T-helper 1 cell treated with Interleukin-12 subunit alpha and Interleukin-12 subunit beta and Interleukin-4 antibody, amounts not matched to agents 30 μg/mL and 1 μg/mL, for 36 hours (primary cell): ENCODE results near the gene PKDCC.
"Not testable (repeated sequence)": the region's sequence is repeated elsewhere in the genome, so short reads cannot be mapped to it uniquely, and the experiment has no call there.

ENCODE experiments used
- H3K27ac Mint-ChIP-seq: one replicate; pipeline ENCODE4 v1.8.0; 2021; ENCODE audit warnings: mild to moderate bottlenecking, mixed read lengths
- H3K27me3 Mint-ChIP-seq: one replicate; pipeline ENCODE4 v1.8.0; 2021; ENCODE audit warnings: low read depth, mixed read lengths
- H3K36me3 Mint-ChIP-seq: one replicate; pipeline ENCODE4 v1.8.0; 2021; ENCODE audit warnings: low read depth, mixed read lengths
- H3K4me1 Mint-ChIP-seq: one replicate; pipeline ENCODE4 v1.8.0; 2021; ENCODE audit warnings: low read depth, mixed read lengths
- H3K4me3 Mint-ChIP-seq: one replicate; pipeline ENCODE4 v1.8.0; 2021; ENCODE audit warnings: mild to moderate bottlenecking, moderate library complexity, mixed read lengths
- H3K9me3 Mint-ChIP-seq: one replicate; pipeline ENCODE4 v1.8.0; 2021; ENCODE audit warnings: mixed read lengths

PKDCC gene

DNA sequence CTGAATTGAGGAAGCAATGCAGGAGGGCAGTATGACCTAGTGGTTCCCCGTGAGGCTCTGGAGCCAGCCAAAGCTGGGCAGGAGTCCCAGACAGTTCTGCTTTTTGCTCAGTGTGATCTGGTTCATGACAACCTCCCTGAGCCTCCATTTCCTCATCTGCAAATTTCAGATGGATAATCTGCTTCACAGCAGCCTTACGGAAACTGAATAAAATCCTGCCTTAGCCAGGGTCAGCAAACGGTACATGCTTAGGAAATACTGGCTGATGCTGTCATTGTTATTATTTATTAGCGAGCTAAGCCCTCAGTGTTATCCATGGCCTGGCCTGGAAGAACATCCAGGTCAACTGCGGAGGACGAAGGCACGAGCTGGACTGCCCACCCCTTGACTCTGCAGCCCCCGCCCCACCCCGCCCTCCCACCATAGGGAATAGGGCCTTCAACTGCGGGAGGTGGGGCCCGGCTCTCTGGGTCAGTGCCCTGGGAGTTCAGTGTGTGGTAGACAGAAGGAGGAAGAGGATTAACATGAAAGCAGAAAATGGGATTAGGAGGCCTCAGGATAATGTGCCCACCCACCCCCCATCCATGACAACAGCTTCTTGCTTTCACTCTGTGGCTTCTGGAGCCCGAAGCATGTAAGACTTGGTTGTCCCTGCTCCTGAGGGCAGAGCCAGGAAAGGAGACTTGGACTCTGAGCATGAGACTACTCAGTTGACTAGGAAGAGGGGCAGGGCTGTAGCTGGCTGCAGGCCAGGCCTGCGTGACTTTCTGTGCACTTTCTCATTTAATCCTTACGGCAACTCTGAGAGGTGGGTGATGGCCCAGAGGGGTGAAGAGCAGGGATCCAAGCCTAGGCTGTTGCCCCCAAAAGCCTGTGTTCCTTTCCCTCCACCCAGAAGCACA is 13.1 kb downstream of the PKDCC start:
- H3K4me3 Mint-ChIP-seq = no peak overlapping the region
- H3K36me3 Mint-ChIP-seq = no peaks in the 10 kb centered on the region
- H3K9me3 Mint-ChIP-seq = no peaks in the 10 kb centered on the region
- no peak overlapping the region for H3K27ac Mint-ChIP-seq
- H3K4me1 Mint-ChIP-seq = no peaks in the 10 kb centered on the region
- peaks cover 10% of the 10 kb centered on the region for H3K27me3 Mint-ChIP-seq

DNA sequence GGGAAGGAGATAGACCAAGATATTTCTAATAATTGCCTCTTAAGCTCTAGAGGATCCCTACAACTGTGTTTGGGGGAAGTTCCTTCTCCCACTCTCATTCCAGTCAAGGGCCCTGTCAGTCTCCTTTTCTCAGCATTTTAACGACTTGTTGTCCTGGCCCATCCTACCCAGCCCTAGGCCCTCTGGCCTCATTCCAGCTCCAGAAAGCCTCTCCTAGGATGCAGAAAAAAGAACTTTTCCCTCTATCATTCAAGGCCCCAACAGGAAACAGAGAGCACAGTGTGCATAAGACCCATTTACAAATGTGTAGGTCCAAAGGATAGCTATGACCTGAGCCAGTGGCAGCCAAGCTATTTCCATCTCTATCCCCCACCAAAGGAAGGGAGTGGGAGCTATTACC is 14.0 kb downstream of the PKDCC start:
- H3K9me3 Mint-ChIP-seq = no peaks in the 10 kb centered on the region
- H3K27ac Mint-ChIP-seq = no peak overlapping the region
- peaks cover 4% of the 10 kb centered on the region for H3K27me3 Mint-ChIP-seq
- H3K4me1 Mint-ChIP-seq = no peaks in the 10 kb centered on the region
- H3K4me3 Mint-ChIP-seq = no peak overlapping the region
- H3K36me3 Mint-ChIP-seq = no peaks in the 10 kb centered on the region

DNA sequence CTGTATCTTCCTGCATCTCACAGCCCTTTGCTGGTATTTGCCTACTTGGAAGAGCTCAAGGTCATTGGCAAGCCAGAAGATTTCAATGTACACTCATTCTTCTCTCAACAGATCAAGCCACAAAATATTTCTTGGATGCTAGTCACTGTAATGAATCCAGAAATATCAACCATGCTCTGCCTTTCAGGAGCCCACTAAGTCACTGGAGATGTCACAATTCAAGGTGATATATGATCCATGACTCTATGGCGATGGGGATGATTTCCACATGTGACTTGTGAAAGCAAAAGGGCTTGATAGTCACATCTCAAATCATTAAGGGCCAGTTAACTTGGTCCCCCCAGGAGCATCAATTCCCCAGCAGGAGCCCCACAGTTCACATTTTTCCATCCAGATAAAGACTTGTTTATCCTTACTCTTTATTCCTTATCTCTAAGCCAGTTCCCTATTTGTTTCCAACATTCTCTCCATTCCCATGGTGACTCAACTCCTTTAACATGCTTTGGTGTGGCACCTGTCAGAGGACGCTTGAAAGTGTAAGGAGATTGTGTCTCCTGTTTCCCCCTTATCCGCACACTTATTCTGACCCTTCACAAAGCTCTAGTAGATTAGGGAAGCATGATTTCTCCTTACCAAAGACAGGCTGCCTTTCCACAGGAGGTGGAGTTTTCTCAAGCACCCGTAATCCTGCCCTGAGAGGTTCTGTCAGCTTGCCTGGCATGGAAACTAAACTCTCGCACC is 15.8 kb downstream of the PKDCC start:
- Mint-ChIP-seq H3K27ac (no peak overlapping the region), H3K4me1 (no peaks in the 10 kb centered on the region), H3K4me3 (no peak overlapping the region), H3K36me3 (no peaks in the 10 kb centered on the region), H3K9me3 (no peaks in the 10 kb centered on the region), H3K27me3 (peaks cover 8% of the 10 kb centered on the region)

DNA sequence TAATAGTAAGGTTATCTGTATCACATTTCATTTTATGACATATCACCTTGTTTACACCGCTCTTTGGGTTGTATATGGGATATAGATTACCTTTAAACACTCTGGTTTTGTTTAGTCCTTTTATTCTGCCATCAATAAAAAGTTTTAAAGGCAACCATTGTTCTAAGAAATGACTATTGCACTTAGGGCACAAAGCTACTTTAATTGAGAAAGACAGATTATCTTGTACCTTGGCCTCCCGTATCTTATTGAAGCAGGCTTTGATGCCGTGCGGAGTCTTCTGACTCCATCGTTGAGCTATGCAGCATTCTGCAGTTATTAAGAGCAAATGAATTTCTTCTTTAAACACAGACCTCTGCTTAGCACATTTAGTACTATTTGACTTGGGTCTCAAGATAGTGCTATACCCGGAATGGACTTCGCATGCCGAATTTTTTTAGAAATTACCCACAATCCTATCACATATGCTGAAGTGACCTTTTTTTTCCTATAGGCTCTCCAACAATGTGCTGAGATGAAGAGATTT is 16.7 kb downstream of the PKDCC start:
- H3K9me3 Mint-ChIP-seq = no peaks in the 10 kb centered on the region
- no peak overlapping the region for H3K27ac Mint-ChIP-seq
- H3K36me3 Mint-ChIP-seq = no peaks in the 10 kb centered on the region
- H3K4me1 Mint-ChIP-seq = no peaks in the 10 kb centered on the region
- H3K27me3 Mint-ChIP-seq = peaks cover 14% of the 10 kb centered on the region
- H3K4me3 Mint-ChIP-seq = no peak overlapping the region

DNA sequence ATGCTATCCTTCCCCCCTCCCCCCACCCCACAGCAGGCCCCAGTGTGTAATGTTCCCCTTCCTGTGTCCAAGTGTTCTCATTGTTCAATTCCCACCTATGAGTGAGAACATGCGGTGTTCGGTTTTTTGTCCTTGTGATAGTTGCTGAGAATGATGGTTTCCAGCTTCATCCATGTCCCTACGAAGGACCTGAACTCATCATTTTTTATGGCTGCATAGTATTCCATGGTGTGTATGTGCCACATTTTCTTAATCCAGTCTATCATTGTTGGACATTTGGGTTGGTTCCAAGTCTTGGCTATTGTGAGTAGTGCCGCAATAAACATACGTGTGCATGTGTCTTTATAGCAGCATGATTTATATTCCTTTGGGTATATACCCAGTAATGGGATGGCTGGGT is 17.9 kb downstream of the PKDCC start:
- not testable (repeated sequence) for H3K9me3 Mint-ChIP-seq, H3K4me3 Mint-ChIP-seq, H3K27ac Mint-ChIP-seq, H3K4me1 Mint-ChIP-seq, H3K36me3 Mint-ChIP-seq
- H3K27me3 Mint-ChIP-seq = peaks cover 20% of the 10 kb centered on the region

DNA sequence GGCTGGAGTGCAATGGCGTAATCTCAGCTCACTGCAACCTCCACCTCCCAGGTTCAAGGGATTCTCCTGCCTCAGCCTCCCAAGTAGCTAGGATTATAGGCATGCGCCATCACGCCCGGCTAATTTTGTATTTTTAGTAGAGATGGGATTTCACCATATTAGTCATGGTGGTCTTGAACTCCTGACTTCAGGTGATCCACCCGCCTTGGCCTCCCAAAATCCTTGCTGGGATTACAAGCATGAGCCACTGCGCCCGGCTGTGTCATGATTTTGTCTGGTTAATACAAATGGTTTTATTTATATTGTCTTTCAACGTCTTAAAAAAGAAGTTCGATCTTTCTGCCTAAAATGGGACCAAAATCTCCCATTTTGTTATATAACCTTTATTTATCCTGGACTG is 19.2 kb downstream of the PKDCC start:
- H3K4me3 Mint-ChIP-seq, H3K27ac Mint-ChIP-seq, H3K9me3 Mint-ChIP-seq, H3K4me1 Mint-ChIP-seq, H3K36me3 Mint-ChIP-seq: not testable (repeated sequence)
- peaks cover 20% of the 10 kb centered on the region for H3K27me3 Mint-ChIP-seq

DNA sequence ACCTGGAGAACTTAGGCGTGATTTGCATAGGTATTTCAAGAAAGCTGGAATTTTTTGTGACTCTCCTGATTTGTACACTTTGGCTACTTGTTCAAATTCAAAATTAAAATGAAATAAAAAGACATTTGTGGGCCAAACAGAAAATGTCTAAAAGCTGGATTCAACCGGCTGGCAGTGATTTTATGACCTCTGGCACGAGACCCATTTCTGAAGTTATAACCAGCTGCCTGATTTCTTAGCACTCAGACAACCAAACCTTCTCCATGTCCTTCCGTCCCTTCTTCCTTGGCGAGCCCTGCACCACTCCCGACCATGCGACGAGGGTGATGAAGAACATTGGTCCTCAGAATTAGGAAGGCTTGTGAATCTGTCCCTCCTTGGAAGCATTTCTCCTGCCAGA is 19.7 kb downstream of the PKDCC start:
- H3K27ac Mint-ChIP-seq = no peak overlapping the region
- no peaks in the 10 kb centered on the region for H3K9me3 Mint-ChIP-seq
- H3K4me3 Mint-ChIP-seq = no peak overlapping the region
- no peaks in the 10 kb centered on the region for H3K4me1 Mint-ChIP-seq
- no peaks in the 10 kb centered on the region for H3K36me3 Mint-ChIP-seq
- H3K27me3 Mint-ChIP-seq = peaks cover 20% of the 10 kb centered on the region

DNA sequence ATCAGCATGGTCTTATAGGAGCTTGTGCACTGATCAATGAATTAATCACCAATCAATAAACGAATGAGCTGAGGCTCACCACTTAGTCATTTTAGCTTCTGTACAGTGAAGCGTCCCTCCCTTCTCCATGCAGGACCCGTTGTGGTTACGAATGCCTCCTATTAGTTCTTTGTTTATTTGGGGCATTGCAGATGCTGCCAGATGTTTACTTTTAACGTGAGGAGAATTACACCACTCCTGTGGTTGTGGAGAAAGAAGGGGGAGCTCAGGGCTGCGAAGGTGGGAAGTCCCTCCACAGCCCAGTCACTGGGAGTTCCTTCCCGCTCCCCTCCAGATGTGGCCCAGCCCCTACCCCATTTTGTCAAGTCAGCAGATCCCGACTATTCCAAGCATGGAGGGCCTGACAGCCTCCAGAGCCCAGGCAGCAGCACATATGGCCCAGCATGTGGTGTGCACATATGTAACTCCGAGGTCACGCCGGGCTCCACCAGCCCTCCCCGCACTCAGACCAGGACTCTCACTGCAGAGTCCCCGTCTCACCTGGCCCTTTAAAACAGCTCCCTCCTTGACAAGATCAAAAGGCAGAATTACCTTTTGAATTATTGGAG is 20.9 kb downstream of the PKDCC start:
- H3K27ac Mint-ChIP-seq = no peak overlapping the region
- peaks cover 17% of the 10 kb centered on the region for H3K27me3 Mint-ChIP-seq
- no peaks in the 10 kb centered on the region for H3K9me3 Mint-ChIP-seq
- no peaks in the 10 kb centered on the region for H3K36me3 Mint-ChIP-seq
- H3K4me1 Mint-ChIP-seq = no peaks in the 10 kb centered on the region
- no peak overlapping the region for H3K4me3 Mint-ChIP-seq

DNA sequence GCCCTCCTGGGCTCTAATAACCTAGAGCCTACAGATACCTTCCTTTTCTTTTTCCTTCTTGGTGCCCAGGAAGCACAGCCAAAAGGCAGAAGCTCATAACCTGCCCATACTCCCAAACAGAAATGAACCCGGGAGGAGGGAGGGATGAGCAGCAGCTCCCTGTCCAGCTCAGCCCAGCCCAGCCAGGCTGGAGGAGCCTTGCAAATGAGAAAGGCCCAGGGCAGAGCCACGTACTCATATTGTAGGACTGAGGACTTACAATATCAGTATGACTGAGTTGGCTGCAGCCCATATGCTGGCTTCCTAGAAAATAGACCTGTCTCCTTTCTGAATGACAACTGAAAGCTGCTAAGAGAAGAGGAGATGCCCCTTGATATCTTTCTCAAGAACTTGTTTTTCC is 21.7 kb downstream of the PKDCC start:
- no peaks in the 10 kb centered on the region for H3K4me1 Mint-ChIP-seq

DNA sequence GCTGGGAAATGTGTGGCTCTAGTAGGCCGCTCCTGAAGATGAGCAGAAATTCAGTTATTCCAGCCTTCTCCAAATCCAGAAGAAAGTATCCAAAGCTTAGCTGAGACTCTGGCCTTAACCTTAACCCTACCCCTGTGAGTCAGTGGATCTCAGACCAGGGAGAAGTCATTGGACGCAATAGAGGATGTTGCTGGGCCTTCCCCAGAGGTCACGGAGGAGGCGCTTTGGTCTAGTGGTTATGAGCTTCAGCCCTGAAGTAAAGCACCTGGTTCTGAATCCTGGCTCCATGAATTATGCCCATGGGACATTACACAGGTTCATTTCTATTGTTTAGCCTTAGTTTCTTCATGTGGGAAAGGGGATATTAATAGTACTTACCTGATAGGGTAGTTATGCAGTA is 24.0 kb downstream of the PKDCC start:
- Mint-ChIP-seq H3K27me3 (peaks cover 27% of the 10 kb centered on the region), H3K4me3 (no peak overlapping the region), H3K4me1 (no peaks in the 10 kb centered on the region), H3K36me3 (no peaks in the 10 kb centered on the region), H3K9me3 (no peaks in the 10 kb centered on the region), H3K27ac (no peak overlapping the region)

More for the DNA sequence above, 21.7 kb downstream of the PKDCC start:
- no peak overlapping the region for H3K27ac Mint-ChIP-seq
- H3K9me3 Mint-ChIP-seq = no peaks in the 10 kb centered on the region
- no peak overlapping the region for H3K4me3 Mint-ChIP-seq
- H3K36me3 Mint-ChIP-seq = no peaks in the 10 kb centered on the region
- peaks cover 21% of the 10 kb centered on the region for H3K27me3 Mint-ChIP-seq

DNA sequence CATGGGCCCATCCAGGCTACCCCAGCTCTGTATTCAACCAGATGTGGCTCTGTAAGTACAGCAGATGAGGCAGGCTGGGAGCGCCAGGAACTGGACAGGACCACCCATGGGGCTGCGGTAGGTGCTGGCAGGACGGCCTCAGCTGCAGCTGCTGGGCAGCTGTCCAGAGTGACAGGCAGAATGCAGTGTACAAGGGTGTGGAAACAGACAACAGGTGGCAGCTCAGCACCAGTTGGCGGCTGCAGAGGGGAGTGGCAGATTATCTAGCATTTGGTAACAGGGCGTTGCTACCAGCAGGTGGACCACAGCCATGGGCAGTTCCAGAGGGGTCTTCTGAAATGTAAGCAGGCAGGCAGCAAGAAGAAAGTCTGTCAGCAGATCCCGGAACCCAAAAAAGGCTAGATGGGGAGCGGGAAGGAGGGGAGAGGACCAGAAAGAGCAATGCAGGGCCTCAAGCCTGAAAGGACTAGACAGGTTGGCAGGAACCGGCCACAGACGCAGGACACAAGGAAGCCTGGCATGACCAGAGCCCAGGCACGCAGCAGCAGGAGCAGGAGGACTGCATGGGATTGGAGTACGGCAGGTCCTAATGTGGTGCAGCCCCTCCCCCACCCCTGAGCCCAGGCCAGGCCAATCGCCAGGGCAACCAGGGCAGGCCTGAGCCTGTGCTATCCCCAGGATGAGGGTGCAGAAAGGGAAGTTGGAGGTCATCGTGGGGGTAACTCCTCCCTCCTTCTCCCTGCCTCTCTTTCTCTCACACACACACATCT is 24.7 kb downstream of the PKDCC start:
- Mint-ChIP-seq H3K4me1 (no peaks in the 10 kb centered on the region), H3K27ac (no peak overlapping the region), H3K27me3 (peaks cover 34% of the 10 kb centered on the region), H3K9me3 (no peaks in the 10 kb centered on the region), H3K36me3 (no peaks in the 10 kb centered on the region), H3K4me3 (no peak overlapping the region)

DNA sequence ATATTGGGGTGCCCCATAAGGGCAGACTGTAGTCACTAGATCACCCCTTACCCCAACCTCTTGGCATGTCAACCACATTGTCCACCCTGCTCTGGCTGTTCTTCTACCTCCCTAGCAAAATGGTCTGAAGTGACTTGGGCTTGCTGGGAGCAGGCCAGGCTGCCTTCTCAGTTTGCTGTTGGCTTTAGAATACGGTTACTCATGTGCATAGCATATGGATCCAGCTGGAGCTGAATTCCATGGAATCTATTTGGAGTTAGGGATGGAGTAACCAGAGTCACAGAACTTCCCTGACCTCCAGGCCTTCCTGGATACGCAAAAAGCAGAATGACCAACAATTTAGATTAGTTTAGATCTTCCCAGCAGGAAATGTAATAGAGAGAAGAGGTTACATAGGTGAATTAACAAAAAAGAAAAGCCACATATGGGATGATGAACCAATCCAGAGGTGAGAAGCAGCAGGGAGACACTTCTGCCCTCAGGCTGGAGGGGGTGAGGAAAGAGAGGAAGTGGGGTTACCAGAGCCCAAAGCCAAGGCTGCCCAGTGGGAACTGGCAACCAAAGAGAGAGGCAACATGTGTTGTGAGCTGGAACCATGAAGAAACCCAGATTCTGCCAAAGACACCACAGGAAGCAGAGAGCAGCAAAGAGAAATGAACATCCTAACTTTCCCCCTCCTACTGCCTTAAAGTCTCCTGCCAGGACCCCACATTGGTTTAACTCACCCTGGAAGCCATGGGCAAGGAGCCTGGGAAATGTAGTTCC is 26.1 kb downstream of the PKDCC start:
- H3K27ac Mint-ChIP-seq = no peak overlapping the region
- no peak overlapping the region for H3K4me3 Mint-ChIP-seq
- H3K9me3 Mint-ChIP-seq = no peaks in the 10 kb centered on the region
- no peaks in the 10 kb centered on the region for H3K36me3 Mint-ChIP-seq
- H3K27me3 Mint-ChIP-seq = peaks cover 34% of the 10 kb centered on the region
- H3K4me1 Mint-ChIP-seq = no peaks in the 10 kb centered on the region

DNA sequence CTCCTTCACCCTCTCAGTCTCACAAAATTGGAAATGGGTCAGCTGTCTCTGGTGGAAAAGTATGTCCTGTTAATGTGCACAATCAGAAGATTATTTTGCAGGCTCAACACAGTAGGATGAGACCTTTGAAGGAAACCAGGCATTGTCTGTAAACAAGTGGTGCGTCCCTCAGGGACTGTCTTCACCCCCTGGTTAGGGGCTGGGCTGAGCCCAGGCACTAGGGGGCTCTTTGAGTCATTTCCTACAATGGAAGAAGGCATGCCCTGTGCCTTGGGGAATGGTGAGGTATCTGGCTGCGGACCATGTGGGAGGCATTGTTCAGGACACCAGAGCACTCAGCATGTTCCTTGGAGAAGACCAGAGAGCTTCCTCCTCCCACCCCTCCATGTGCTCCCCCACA is 26.8 kb downstream of the PKDCC start:
- peaks cover 34% of the 10 kb centered on the region for H3K27me3 Mint-ChIP-seq
- no peaks in the 10 kb centered on the region for H3K9me3 Mint-ChIP-seq
- H3K4me3 Mint-ChIP-seq = no peak overlapping the region
- no peak overlapping the region for H3K27ac Mint-ChIP-seq
- H3K4me1 Mint-ChIP-seq = no peaks in the 10 kb centered on the region
- H3K36me3 Mint-ChIP-seq = no peaks in the 10 kb centered on the region
